SK-N-MC (cell line): ENCODE measurements around the gene ANKLE2.

ENCODE experiments used
- EZH2 ChIP-seq: fragments of 200-600 bp; sonication (generic); IDR thresholded peaks from one replicate; pipeline ENCODE4 v1.6.1; 2017; ENCODE audit warnings: antibody characterized with exemption
- POLR2AphosphoS5 ChIP-seq: IDR thresholded peaks from 2 replicates; pipeline ENCODE4 v1.6.1; 2012; ENCODE audit warnings: mild to moderate bottlenecking, low read depth, low read length, borderline replicate concordance

DNA sequence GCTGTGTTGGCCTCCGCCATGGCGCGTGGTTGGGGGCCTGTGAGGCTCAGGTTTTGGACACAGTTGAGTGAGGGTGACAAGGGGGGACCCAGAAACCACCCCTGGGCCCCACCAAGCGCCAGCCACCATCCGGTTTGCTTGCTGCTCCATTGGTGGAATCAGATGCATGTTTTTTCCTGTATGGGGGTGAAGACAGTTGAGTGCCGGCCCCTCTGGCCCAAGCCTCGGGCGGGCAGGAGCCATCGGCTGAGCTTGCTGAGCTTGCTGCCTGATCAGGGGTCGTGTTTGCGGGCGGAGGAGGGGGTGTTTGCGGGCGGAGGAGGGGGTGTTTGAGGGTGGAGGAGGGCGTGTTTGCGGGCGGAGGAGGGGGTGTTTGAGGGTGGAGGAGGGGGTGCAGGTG lies 44.6 kb downstream of the ANKLE2 start:
- TF ChIP-seq EZH2 (no peak), POLR2AphosphoS5 (no peak)
